H1 (cell line): ENCODE results near the gene SPTBN5. TPM values are rescaled to one million over a fixed set of nuclear protein-coding genes. Genes with fewer than 3 reads are reported as not detected.
A peak's percentile ranks its signal among the peaks of the same experiment; 100 is the strongest.

ENCODE experiments used
- CTCF ChIA-PET: fragments of 300-600 bp; sonication (Branson Sonifier 250); formaldehyde crosslinking; loops from one replicate; lab custom pipeline; 2021; ENCODE audit not compliant: partially characterized antibody; lab: Charles Lee
- POLR2A ChIA-PET: fragments of 300-600 bp; sonication (Branson Sonifier 250); formaldehyde crosslinking; loops from one replicate; lab custom pipeline; 2021; ENCODE audit warnings: inconsistent platforms; ENCODE audit not compliant: partially characterized antibody; lab: Charles Lee
- DNase-seq, 2 experiments: peaks; one replicate each; pipeline versions ENCODE4 v3.0.0 to v3.0.0-alpha.2; 2010 to 2022; ENCODE audit warnings: low spot score in 2 of 2, low read depth in 1 of 2, mixed read lengths in 1 of 2
- FAIRE-seq: peaks from 2 replicates; lab custom pipeline; 2011; peaks lifted over from hg19 to GRCh38; lab: Jason Lieb, UNC
- H2AFZ ChIP-seq: 2 replicates; pipeline ENCODE4 v1.8.1; 2012; ENCODE audit warnings: low read length, inconsistent platforms
- H2AK5ac ChIP-seq: 2 replicates; pipeline ENCODE4 v1.6.1; 2013; ENCODE audit warnings: low read depth, low read length
- H2BK120ac ChIP-seq: replicated peaks from 2 replicates; pipeline ENCODE3; 2013; ENCODE audit warnings: low read depth, low read length, inconsistent platforms
- H2BK12ac ChIP-seq: 2 replicates; pipeline ENCODE4 v1.6.1; 2013; ENCODE audit warnings: low read depth, low read length
- H2BK15ac ChIP-seq: 2 replicates; pipeline ENCODE4 v1.6.1; 2013; ENCODE audit warnings: low read length
- H2BK20ac ChIP-seq: 2 replicates; pipeline ENCODE4 v1.6.1; 2013; ENCODE audit warnings: low read length
- H2BK5ac ChIP-seq: 2 replicates; pipeline ENCODE4 v1.6.1; 2013; ENCODE audit warnings: low read depth, low read length
- H3K14ac ChIP-seq: 2 replicates; pipeline ENCODE4 v1.6.1; 2013; ENCODE audit warnings: inconsistent platforms; ENCODE audit not compliant: insufficient read length
- H3K18ac ChIP-seq: 2 replicates; pipeline ENCODE4 v1.6.1; 2013; ENCODE audit warnings: low read length; ENCODE audit errors: extremely low read depth
- H3K23ac ChIP-seq: 2 replicates; pipeline ENCODE4 v1.6.1; 2013; ENCODE audit warnings: inconsistent platforms; ENCODE audit not compliant: insufficient read length
- H3K23me2 ChIP-seq: 2 replicates; pipeline ENCODE4 v1.6.1; 2013; ENCODE audit warnings: low read depth, low read length
- H3K27ac ChIP-seq: 2 replicates; pipeline ENCODE4 v1.6.1; 2011; ENCODE audit warnings: low read depth, low read length, inconsistent platforms
- H3K27me3 ChIP-seq, 4 experiments: replicated peaks in 1 of 4; 1 replicate in 1 of 4; 2 replicates in 3 of 4; pipeline versions ENCODE4 v1.6.1 to v1.8.1; 2011 to 2013; ENCODE audit warnings: low read length in 3 of 4, mild to moderate bottlenecking in 3 of 4, inconsistent platforms in 2 of 4, mixed read lengths in 2 of 4, moderate library complexity in 1 of 4; ENCODE audit not compliant: control insufficient read depth in 3 of 4, insufficient read depth in 3 of 4; ENCODE audit errors: extremely low read depth in 1 of 4
- H3K36me3 ChIP-seq, 4 experiments: 2 replicates each; pipeline versions ENCODE4 v1.6.1 to v1.8.1; 2011 to 2013; ENCODE audit warnings: mild to moderate bottlenecking in 4 of 4, low read length in 3 of 4, moderate library complexity in 2 of 4, control low read depth in 1 of 4, inconsistent platforms in 1 of 4; ENCODE audit not compliant: insufficient read depth in 4 of 4, control insufficient read depth in 2 of 4
- H3K4ac ChIP-seq: replicated peaks from 2 replicates; pipeline ENCODE3; 2013; ENCODE audit warnings: low read length, low read depth, mixed read lengths, inconsistent platforms; ENCODE audit not compliant: insufficient read length
- H3K4me1 ChIP-seq, 4 experiments: replicated peaks in 1 of 4; 1 replicate in 1 of 4; 2 replicates in 3 of 4; pipeline versions ENCODE4 v1.6.1 to v1.8.1; 2011 to 2013; ENCODE audit warnings: low read length in 3 of 4, inconsistent platforms in 2 of 4, mixed read lengths in 1 of 4; ENCODE audit not compliant: insufficient read depth in 4 of 4, control insufficient read depth in 3 of 4
- H3K4me2 ChIP-seq, 2 experiments: 2 replicates each; pipeline versions ENCODE4 v1.6.1 to v1.8.1; 2011 to 2013; ENCODE audit warnings: low read depth in 2 of 2, low read length in 2 of 2, control low read depth in 1 of 2, inconsistent platforms in 1 of 2, mild to moderate bottlenecking in 1 of 2; ENCODE audit not compliant: insufficient read depth in 1 of 2
- H3K4me3 ChIP-seq, 4 experiments: fragments of 200-600, 300-600 bp in 1 of 4; sonication (generic), shearing (Covaris generic), sonication (Bioruptor Twin) in 1 of 4; 2 replicates each; pipeline versions ENCODE4 v1.5.1 to v1.8.1; 2011 to 2016; ENCODE audit warnings: low read length in 4 of 4, low read depth in 3 of 4, control low read depth in 2 of 4, inconsistent platforms in 2 of 4, mild to moderate bottlenecking in 2 of 4, mixed read lengths in 1 of 4, moderate library complexity in 1 of 4; ENCODE audit not compliant: insufficient read depth in 2 of 4; ENCODE audit errors: extremely low read depth in 1 of 4
- H3K56ac ChIP-seq: replicated peaks from 2 replicates; pipeline ENCODE3; 2013; ENCODE audit warnings: low read depth, mild to moderate bottlenecking, mixed read lengths, low read length, inconsistent platforms; ENCODE audit not compliant: insufficient read length
- H3K79me1 ChIP-seq: 2 replicates; pipeline ENCODE4 v1.6.1; 2013; ENCODE audit warnings: low read depth, low read length, control low read depth
- H3K79me2 ChIP-seq, 2 experiments: 2 replicates each; pipeline versions ENCODE4 v1.6.1 to v1.8.1; 2012 to 2013; ENCODE audit warnings: low read length in 2 of 2, mild to moderate bottlenecking in 2 of 2, inconsistent platforms in 1 of 2; ENCODE audit not compliant: insufficient read depth in 2 of 2, control insufficient read depth in 1 of 2
- H3K9ac ChIP-seq, 4 experiments: replicated peaks in 1 of 4; 1 replicate in 1 of 4; 2 replicates in 3 of 4; pipeline versions ENCODE4 v1.6.1 to v1.8.1; 2011 to 2013; ENCODE audit warnings: low read depth in 3 of 4, low read length in 3 of 4, control low read depth in 2 of 4, mild to moderate bottlenecking in 2 of 4, moderate library complexity in 2 of 4, inconsistent platforms in 1 of 4; ENCODE audit errors: extremely low read depth in 1 of 4
- H3K9me3 ChIP-seq, 2 experiments: 2 replicates each; pipeline versions ENCODE4 v1.6.1 to v1.8.1; 2012 to 2013; ENCODE audit warnings: mild to moderate bottlenecking in 2 of 2, moderate library complexity in 2 of 2, control low read depth in 1 of 2, inconsistent platforms in 1 of 2, low read depth in 1 of 2, low read length in 1 of 2, mixed read lengths in 1 of 2; ENCODE audit not compliant: insufficient read depth in 2 of 2
- H4K20me1 ChIP-seq, 2 experiments: replicated peaks in 1 of 2; 2 replicates each; pipeline versions ENCODE3 to v1.8.1; 2011 to 2013; ENCODE audit warnings: inconsistent platforms in 2 of 2, low read length in 2 of 2, mild to moderate bottlenecking in 1 of 2; ENCODE audit not compliant: insufficient read depth in 2 of 2, control insufficient read depth in 1 of 2
- H4K5ac ChIP-seq: 2 replicates; pipeline ENCODE4 v1.6.1; 2013; ENCODE audit warnings: low read length, low read depth, mixed read lengths, inconsistent platforms; ENCODE audit not compliant: insufficient read length
- H4K8ac ChIP-seq: 2 replicates; pipeline ENCODE4 v1.8.0; 2013; ENCODE audit warnings: mild to moderate bottlenecking, moderate library complexity, low read length, inconsistent platforms; ENCODE audit not compliant: insufficient read depth; ENCODE audit errors: extremely low read depth
- H4K91ac ChIP-seq: replicated peaks from 2 replicates; pipeline ENCODE3; 2013; ENCODE audit warnings: low read length, mixed read lengths, inconsistent platforms; ENCODE audit not compliant: insufficient read length
- KDM1A ChIP-seq: fragments of 200-600, 300-600 bp; sonication (generic); IDR thresholded peaks from 2 replicates; pipeline ENCODE4 v1.7.1; 2016; ENCODE audit warnings: mild to moderate bottlenecking, low read length, borderline replicate concordance
- KDM5A ChIP-seq: fragments of 200-600 bp; IDR thresholded peaks from 2 replicates; pipeline ENCODE4 v1.7.1; 2012; ENCODE audit warnings: mild to moderate bottlenecking, low read length, inconsistent platforms, mixed read lengths
- RXRA ChIP-seq: IDR thresholded peaks from 2 replicates; pipeline ENCODE4 v1.6.1; 2011; ENCODE audit warnings: low read depth, mild to moderate bottlenecking, low read length, moderate library complexity; ENCODE audit not compliant: insufficient read depth
- SIRT6 ChIP-seq: IDR thresholded peaks from one replicate; pipeline ENCODE4 v1.7.1; 2012; ENCODE audit warnings: low read length, inconsistent platforms
- WGBS, 2 experiments: shearing (Covaris generic) in 1 of 2; methylation state at CpG; one replicate each; pipeline versions ENCODE4 v1.1.6 to v1.1.7; 2013 to 2015; ENCODE audit warnings: low lambda C conversion rate in 2 of 2, mixed read lengths in 2 of 2, inconsistent platforms in 1 of 2, low coverage in 1 of 2, missing lambda C conversion rate in 1 of 2; ENCODE audit not compliant: insufficient replicate concordance in 2 of 2, insufficient coverage in 1 of 2, insufficient read length in 1 of 2; ENCODE audit errors: extremely low coverage in 1 of 2, missing lambda C conversion rate in 1 of 2; 5-methylcytosine and 5-hydroxymethylcytosine counted together
- polyA plus RNA-seq, 7 experiments: library from polyadenylated mRNA; depleted of rRNA in 3 of 7; stranded (reverse) in 5 of 7; unstranded in 2 of 7; fragments of >200 nt in 5 of 7; fragments of 200-250 nt in 2 of 7; gene quantifications; 1 replicate in 5 of 7; 2 replicates in 1 of 7; 4 replicates in 1 of 7; pipeline versions ENCODE4 v1.2.1 to v1.2.3, GENCODE V29; 2011 to 2013; ENCODE audit warnings: missing spikeins in 2 of 7, mixed read lengths in 2 of 7
- total RNA-seq: library from RNA; stranded (reverse); fragmentation: NEBNext Ultra II Directional; extraction: Animal tissue kit (Norgen Biotek cat#: 25700); gene quantifications from 2 replicates; pipeline ENCODE4 v1.2.1, GENCODE V29; 2021
- TF ChIP-seq, protein P1 (sequence below), 3 experiments: IDR thresholded peaks; 1 replicate in 2 of 3; 2 replicates in 1 of 3; pipeline versions ENCODE4 v1.5.1 to v1.6.1; 2011; ENCODE audit warnings: low read length in 3 of 3, mild to moderate bottlenecking in 3 of 3, inconsistent platforms in 2 of 3, low read depth in 1 of 3, moderate library complexity in 1 of 3; ENCODE audit not compliant: insufficient read depth in 1 of 3; ENCODE audit errors: control extremely low read depth in 1 of 3

Gene SPTBN5
- total and polyA plus RNA-seq, 2 of the 8 experiments (the other 6 are each of a cell fraction or from before 2014, with no cell fraction given) = 0.32 to 0.84 TPM

- no peaks in the 10 kb centered on the region; a peak in 3 of 8 replicates for H3K36me3 ChIP-seq
- H2AK5ac ChIP-seq = no peak overlapping the region
- H3K79me2 ChIP-seq = no peaks in the 10 kb centered on the region
- no peak overlapping the region for H3K9ac ChIP-seq
- DNase-seq (no peak), FAIRE-seq (no peak)
- H3K23ac ChIP-seq = no peak overlapping the region
- peaks cover 0 to 1% of the 10 kb centered on the region in 2 experiments for H4K20me1 ChIP-seq
- WGBS, 2 experiments = 86% methylated on average over 6 of the region's 6 CpGs; no CpG with 5 or more reads in 1 of the 2 experiments
- no peak overlapping the region for H4K91ac ChIP-seq
- H2BK15ac ChIP-seq = no peak overlapping the region
- peaks cover 0 to 2% (median 0%) of the 10 kb centered on the region in 4 experiments; a peak in 1 of 7 replicates for H3K27me3 ChIP-seq
- H4K5ac ChIP-seq = no peak overlapping the region
- TF ChIP-seq SIRT6 (no peak), KDM5A (no peak), KDM1A (no peak), RXRA (no peak)
- TF ChIP-seq, protein P1, sequence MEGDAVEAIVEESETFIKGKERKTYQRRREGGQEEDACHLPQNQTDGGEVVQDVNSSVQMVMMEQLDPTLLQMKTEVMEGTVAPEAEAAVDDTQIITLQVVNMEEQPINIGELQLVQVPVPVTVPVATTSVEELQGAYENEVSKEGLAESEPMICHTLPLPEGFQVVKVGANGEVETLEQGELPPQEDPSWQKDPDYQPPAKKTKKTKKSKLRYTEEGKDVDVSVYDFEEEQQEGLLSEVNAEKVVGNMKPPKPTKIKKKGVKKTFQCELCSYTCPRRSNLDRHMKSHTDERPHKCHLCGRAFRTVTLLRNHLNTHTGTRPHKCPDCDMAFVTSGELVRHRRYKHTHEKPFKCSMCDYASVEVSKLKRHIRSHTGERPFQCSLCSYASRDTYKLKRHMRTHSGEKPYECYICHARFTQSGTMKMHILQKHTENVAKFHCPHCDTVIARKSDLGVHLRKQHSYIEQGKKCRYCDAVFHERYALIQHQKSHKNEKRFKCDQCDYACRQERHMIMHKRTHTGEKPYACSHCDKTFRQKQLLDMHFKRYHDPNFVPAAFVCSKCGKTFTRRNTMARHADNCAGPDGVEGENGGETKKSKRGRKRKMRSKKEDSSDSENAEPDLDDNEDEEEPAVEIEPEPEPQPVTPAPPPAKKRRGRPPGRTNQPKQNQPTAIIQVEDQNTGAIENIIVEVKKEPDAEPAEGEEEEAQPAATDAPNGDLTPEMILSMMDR (IDR thresholded peaks at IDR 0.05; ENCODE audit: control extremely low read depth in 1 of 3, insufficient read depth in 1 of 3, low read depth in 1 of 3, low read length in 3 of 3) = peak in 1 of 3 experiments; percentile 1; a peak in 1 of 4 replicates
- ChIA-PET CTCF (interaction anchor here (0.6 to 2.1 kb wide), 9 partner anchors 9 to 124 kb away, joined by 3 to 14 read pairs (median 3); partner anchors contain the start of gene MAPKBP1), POLR2A (interaction anchor here (1.7 kb wide), 1 partner anchor 49 kb away, joined by 4 read pairs; the partner anchor contains the start of gene MAPKBP1)
- H3K56ac ChIP-seq = no peak overlapping the region
- no peak overlapping the region for H2BK20ac ChIP-seq
- H2AFZ ChIP-seq = no peak overlapping the region
- no peak overlapping the region for H2BK120ac ChIP-seq
- no peak overlapping the region for H3K4me2 ChIP-seq
- H3K9me3 ChIP-seq = no peaks in the 10 kb centered on the region
- H3K18ac ChIP-seq = no peak overlapping the region
- H2BK12ac ChIP-seq = no peak overlapping the region
- H3K23me2 ChIP-seq = peaks cover 6% of the 10 kb centered on the region; the same call in 1 of the 2 replicates
- H4K8ac ChIP-seq = peak overlapping the region; percentile 17; the same call in 1 of the 2 replicates
- H3K4me3 ChIP-seq = no peak overlapping the region
- no peak overlapping the region for H3K4ac ChIP-seq
- H3K14ac ChIP-seq = no peak overlapping the region
- H3K79me1 ChIP-seq = no peaks in the 10 kb centered on the region
- H3K27ac ChIP-seq = no peak overlapping the region
- no peak overlapping the region for H2BK5ac ChIP-seq
- H3K4me1 ChIP-seq = no peaks in the 10 kb centered on the region; a peak in 2 of 7 replicates
Measured at GRCh38 chr15:41822957-41823356, 70.9 kb downstream of the SPTBN5 start.
